AG04450 (cell line): ENCODE data around the gene SHLD3. TPM values are rescaled to one million over a fixed set of nuclear protein-coding genes. Genes with fewer than 3 reads are reported as not detected.
"Not testable (repeated sequence)": the region's sequence is repeated elsewhere in the genome, so short reads cannot be mapped to it uniquely, and the experiment has no call there.

ENCODE experiments used
- CTCF ChIA-PET: fragments of 300-600, 350-600 bp; formaldehyde crosslinking; extraction: SDS; loops from one replicate; lab custom pipeline; 2022; ENCODE audit warnings: antibody characterized with exemption, inconsistent platforms; lab: Charles Lee
- POLR2A ChIA-PET: fragments of 350-600 bp; formaldehyde crosslinking; extraction: SDS; loops from one replicate; lab custom pipeline; 2021; ENCODE audit warnings: antibody characterized with exemption, inconsistent platforms; lab: Yijun Ruan, JAX
- DNase-seq: peaks from one replicate; pipeline ENCODE4 v3.0.0-alpha.2; 2011; ENCODE audit warnings: low read depth, low spot score
- H3K27ac ChIP-seq: one replicate; pipeline ENCODE4 v1.5.1; 2012; ENCODE audit warnings: low read depth, low read length, control low read depth
- H3K27me3 ChIP-seq: one replicate; pipeline ENCODE4 v1.6.0; 2012; ENCODE audit warnings: low read length; ENCODE audit not compliant: control insufficient read depth, insufficient read depth
- H3K4me3 ChIP-seq: 2 replicates; pipeline ENCODE4 v1.5.1; 2011; ENCODE audit warnings: mild to moderate bottlenecking, low read depth, low read length, control low read depth
- H3K9me3 ChIP-seq: 2 replicates; pipeline ENCODE4 v1.5.1; 2012; ENCODE audit warnings: low read length; ENCODE audit not compliant: control insufficient read depth, insufficient read depth
- CTCF ChIP-seq: IDR thresholded peaks from 2 replicates; pipeline ENCODE4 v1.5.1; 2011; ENCODE audit warnings: low read depth, low read length, control low read depth, inconsistent platforms
- polyA plus RNA-seq: library from polyadenylated mRNA; depleted of rRNA; stranded (reverse); fragments of >200 nt; gene quantifications from 2 replicates; pipeline ENCODE4 v1.2.3, GENCODE V29; 2011; rRNA removed
- small RNA-seq: library from RNA; depleted of rRNA; stranded (forward); fragments of <200 nt; gene quantifications from one replicate; pipeline ENCODE3, GENCODE V24; 2012; ENCODE audit warnings: low read depth; ENCODE audit not compliant: insufficient read length

Gene SHLD3
- polyA plus RNA-seq, 1 experiment = 3.8 TPM

GRCh38 chr5:65674749-65675148 is 49.9 kb downstream of the SHLD3 start:
- ChIA-PET CTCF (no interaction called here), POLR2A (no interaction called here)
- no peaks in the 10 kb centered on the region for H3K9me3 ChIP-seq
- no peaks in the 10 kb centered on the region for H3K27me3 ChIP-seq
- H3K27ac ChIP-seq = no peak overlapping the region
- no peak for DNase-seq
- no peak overlapping the region for H3K4me3 ChIP-seq
- TF ChIP-seq CTCF = no peak

GRCh38 chr5:65676056-65676455 is 51.2 kb downstream of the SHLD3 start:
- CTCF ChIA-PET, POLR2A ChIA-PET, H3K27ac ChIP-seq: not testable (repeated sequence)

More at GRCh38 chr5:65676056-65676455, 51.2 kb downstream of the SHLD3 start:
- H3K9me3 ChIP-seq, H3K4me3 ChIP-seq, H3K27me3 ChIP-seq, DNase-seq: not testable (repeated sequence)

Small RNA genes lying within 50 kb of the gene (small RNA-seq; reads per million reads assigned to genes)
- gene RNU6-540P = not detected

Other genes starting within 250 kb of the SHLD3 start
- 21.3 and 22.5 TPM in 2 replicates for gene ADAMTS6, start 143.1 kb upstream of the SHLD3 start, polyA plus RNA-seq
- 4.2 and 6.4 TPM in 2 replicates for gene CENPK, start 61.9 kb upstream of the SHLD3 start, polyA plus RNA-seq
- gene PPWD1, start 61.7 kb upstream of the SHLD3 start, polyA plus RNA-seq = 13.2 and 14.1 TPM in 2 replicates
- 12.6 and 13.8 TPM in 2 replicates for gene TRIM23, start 694 bp upstream of the SHLD3 start, polyA plus RNA-seq
- gene TRAPPC13, start within 50 bp of the SHLD3 start, polyA plus RNA-seq = 21.1 and 26.5 TPM in 2 replicates
- gene SGTB, start 97.1 kb downstream of the SHLD3 start, polyA plus RNA-seq = 11.2 and 15.2 TPM in 2 replicates
- gene NLN, start 97.2 kb downstream of the SHLD3 start, polyA plus RNA-seq = 24.2 and 28.8 TPM in 2 replicates